Measurements from ENCODE around the gene PSMD5.

GRCh38 chr9:120889606-120890271 is 47.0 kb upstream of the PSMD5 start:
- TF ChIP-seq CTCF (conservative IDR thresholded peaks at IDR 0.05; ENCODE audit: low read depth, low read length) (no peak), POLR2A (IDR thresholded peaks at IDR 0.05; ENCODE audit: low read depth, low read length) (no peak), RFX5 (IDR thresholded peaks at IDR 0.05; ENCODE audit: low read depth, low read length) (no peak), SMC3 (IDR thresholded peaks at IDR 0.05; ENCODE audit: low read depth, low read length) (no peak), MAFK (IDR thresholded peaks at IDR 0.05; ENCODE audit: low read depth, low read length) (no peak), RAD21 (IDR thresholded peaks at IDR 0.05; ENCODE audit: low read length) (no peak), CEBPB (IDR thresholded peaks at IDR 0.05; ENCODE audit: low read depth, low read length) (no peak), USF2 (IDR thresholded peaks at IDR 0.05; ENCODE audit: low read depth, low read length) (no peak), RCOR1 (IDR thresholded peaks at IDR 0.05; ENCODE audit: insufficient replicate concordance, low read length) (no peak), CHD1 (IDR thresholded peaks at IDR 0.05; ENCODE audit: low read depth, low read length) (no peak), MAZ (IDR thresholded peaks at IDR 0.05; ENCODE audit: borderline replicate concordance, low read depth, low read length) (no peak), MXI1 (IDR thresholded peaks at IDR 0.05; ENCODE audit: borderline replicate concordance, low read depth, low read length) (no peak)

Measured in IMR-90 (cell line).